ENCODE results near the gene NYNRIN.

NYNRIN gene

DNA sequence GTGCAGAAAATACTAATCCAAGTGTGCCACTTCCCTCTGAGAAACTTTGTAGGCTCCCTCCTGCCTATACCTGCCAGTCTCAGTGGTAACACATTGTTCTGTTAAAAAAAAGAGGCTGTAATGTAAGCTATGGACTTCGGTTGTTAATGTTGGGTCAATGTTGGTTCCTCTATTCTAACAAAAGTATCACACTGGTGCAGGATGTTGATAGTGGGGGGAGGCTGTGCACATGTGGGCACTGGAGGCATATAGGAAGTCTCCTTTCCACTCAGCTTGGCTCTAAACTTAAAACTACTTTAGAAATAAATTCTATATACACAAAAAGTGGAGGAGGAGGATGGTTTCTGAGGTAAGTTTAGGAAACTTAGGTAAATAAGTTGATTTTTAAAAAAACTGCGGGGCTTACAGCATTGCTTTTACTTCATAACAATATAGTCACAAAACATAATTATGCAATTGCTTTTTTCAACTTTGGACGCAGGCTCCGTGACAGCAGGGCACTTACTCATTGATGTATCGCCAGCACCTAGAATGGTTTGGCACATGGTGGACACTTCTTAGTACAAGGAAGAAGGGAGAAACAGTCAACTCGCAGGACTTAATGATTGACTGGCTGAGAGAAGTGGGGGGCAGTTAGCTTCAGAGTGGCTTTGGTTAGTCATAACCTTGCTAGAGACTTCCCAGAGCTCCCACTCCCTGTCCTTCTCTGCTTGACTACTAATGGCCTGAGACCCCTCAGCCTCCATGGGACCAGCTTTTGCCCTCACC lies 7.9 kb upstream of the NYNRIN start:
- no peak for TF ChIP-seq EZH2phosphoT487 (IDR thresholded peaks at IDR 0.05; ENCODE audit: borderline replicate concordance)
- TF ChIP-seq, protein P1, sequence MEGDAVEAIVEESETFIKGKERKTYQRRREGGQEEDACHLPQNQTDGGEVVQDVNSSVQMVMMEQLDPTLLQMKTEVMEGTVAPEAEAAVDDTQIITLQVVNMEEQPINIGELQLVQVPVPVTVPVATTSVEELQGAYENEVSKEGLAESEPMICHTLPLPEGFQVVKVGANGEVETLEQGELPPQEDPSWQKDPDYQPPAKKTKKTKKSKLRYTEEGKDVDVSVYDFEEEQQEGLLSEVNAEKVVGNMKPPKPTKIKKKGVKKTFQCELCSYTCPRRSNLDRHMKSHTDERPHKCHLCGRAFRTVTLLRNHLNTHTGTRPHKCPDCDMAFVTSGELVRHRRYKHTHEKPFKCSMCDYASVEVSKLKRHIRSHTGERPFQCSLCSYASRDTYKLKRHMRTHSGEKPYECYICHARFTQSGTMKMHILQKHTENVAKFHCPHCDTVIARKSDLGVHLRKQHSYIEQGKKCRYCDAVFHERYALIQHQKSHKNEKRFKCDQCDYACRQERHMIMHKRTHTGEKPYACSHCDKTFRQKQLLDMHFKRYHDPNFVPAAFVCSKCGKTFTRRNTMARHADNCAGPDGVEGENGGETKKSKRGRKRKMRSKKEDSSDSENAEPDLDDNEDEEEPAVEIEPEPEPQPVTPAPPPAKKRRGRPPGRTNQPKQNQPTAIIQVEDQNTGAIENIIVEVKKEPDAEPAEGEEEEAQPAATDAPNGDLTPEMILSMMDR (conservative IDR thresholded peaks at IDR 0.05; ENCODE audit: low read length), result no peak
- no peaks in the 10 kb centered on the region for H4K20me1 ChIP-seq (ENCODE audit: insufficient read depth, low read length, poor library complexity, severe bottlenecking)
- peaks cover 9% of the 10 kb centered on the region; the same call in 1 of the 2 replicates for H3F3A ChIP-seq (ENCODE audit: low read depth)
- no peaks in the 10 kb centered on the region for H3K9me2 ChIP-seq (replicated peaks; ENCODE audit: low read depth, low read length)
- peaks cover 47% of the 10 kb centered on the region for H3K4me1 ChIP-seq (ENCODE audit: insufficient read depth, low read length, poor library complexity, severe bottlenecking)
- no peaks in the 10 kb centered on the region for H3K36me3 ChIP-seq (ENCODE audit: insufficient read depth, low read length)
- peak overlapping the region; percentile 77 for H2AFZ ChIP-seq (ENCODE audit: low read length)
- no peaks in the 10 kb centered on the region for H3K79me2 ChIP-seq (ENCODE audit: insufficient read depth, low read length)
- H3K27me3 ChIP-seq (ENCODE audit: insufficient read depth, low read length, poor library complexity, severe bottlenecking), result no peaks in the 10 kb centered on the region
- no peaks in the 10 kb centered on the region for H3K9me3 ChIP-seq (ENCODE audit: insufficient read depth, low read depth, low read length)
- no peak overlapping the region for H3K4me2 ChIP-seq (ENCODE audit: low read depth, low read length, poor library complexity, severe bottlenecking)
- peak overlapping the region; percentile 34 for H3K9ac ChIP-seq (ENCODE audit: low read depth, low read length, poor library complexity, severe bottlenecking)
- no peak overlapping the region for H3K4me3 ChIP-seq (ENCODE audit: low read length, poor library complexity, severe bottlenecking)

DNA sequence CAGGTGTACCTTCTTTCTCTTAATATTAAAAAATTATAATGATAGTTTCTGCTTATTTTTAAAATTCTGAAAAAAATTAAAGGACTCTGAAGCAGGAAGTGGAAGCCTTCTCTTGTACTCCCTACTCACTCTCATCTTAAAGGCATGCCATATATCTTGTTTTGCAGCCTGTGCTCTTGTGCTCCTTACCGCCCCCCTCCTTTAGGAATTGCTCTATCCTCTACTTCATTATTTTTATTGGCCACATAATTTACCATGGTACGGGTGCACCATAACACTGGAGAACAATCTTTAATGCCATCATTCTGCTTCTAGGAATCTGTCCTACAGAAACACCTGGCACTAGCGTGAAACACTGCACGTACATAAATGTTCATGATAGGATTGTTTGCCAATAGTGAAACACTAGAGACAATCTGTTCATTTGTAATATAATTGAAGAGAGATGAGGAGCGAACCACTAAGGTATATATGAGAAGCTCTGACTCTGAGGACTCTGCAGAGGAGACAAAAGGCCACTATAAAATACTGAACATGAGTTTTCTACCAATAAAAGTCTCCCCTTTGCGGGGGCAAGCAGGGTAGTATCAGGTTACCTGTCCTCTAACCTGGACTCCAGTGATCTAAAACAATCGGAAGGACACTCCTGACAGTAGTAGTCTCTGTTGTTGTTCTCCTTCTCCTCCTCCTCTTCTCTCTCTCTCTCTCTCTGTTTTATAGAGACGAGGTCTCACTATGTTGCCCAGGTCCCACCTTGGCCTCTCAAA lies 6.3 kb upstream of the NYNRIN start:
- H3K4me2 ChIP-seq (ENCODE audit: low read depth, low read length, poor library complexity, severe bottlenecking), result no peak overlapping the region
- H3K9me2 ChIP-seq (replicated peaks; ENCODE audit: low read depth, low read length), result no peaks in the 10 kb centered on the region
- peak overlapping the region; percentile 37; the same call in 1 of the 2 replicates for H2AFZ ChIP-seq (ENCODE audit: low read length)
- H3K36me3 ChIP-seq (ENCODE audit: insufficient read depth, low read length), result no peaks in the 10 kb centered on the region
- peaks cover 12% of the 10 kb centered on the region; the same call in 1 of the 2 replicates for H3F3A ChIP-seq (ENCODE audit: low read depth)
- H4K20me1 ChIP-seq (ENCODE audit: insufficient read depth, low read length, poor library complexity, severe bottlenecking), result no peaks in the 10 kb centered on the region
- no peaks in the 10 kb centered on the region for H3K27me3 ChIP-seq (ENCODE audit: insufficient read depth, low read length, poor library complexity, severe bottlenecking)
- H3K9ac ChIP-seq (ENCODE audit: low read depth, low read length, poor library complexity, severe bottlenecking), result no peak overlapping the region
- no peaks in the 10 kb centered on the region for H3K9me3 ChIP-seq (ENCODE audit: insufficient read depth, low read depth, low read length)
- TF ChIP-seq, protein P1 (conservative IDR thresholded peaks at IDR 0.05; ENCODE audit: low read length), result peak; percentile 22
- no peak for TF ChIP-seq EZH2phosphoT487 (IDR thresholded peaks at IDR 0.05; ENCODE audit: borderline replicate concordance)
- H3K4me3 ChIP-seq (ENCODE audit: low read length, poor library complexity, severe bottlenecking), result no peak overlapping the region
- no peaks in the 10 kb centered on the region for H3K79me2 ChIP-seq (ENCODE audit: insufficient read depth, low read length)
- H3K4me1 ChIP-seq (ENCODE audit: insufficient read depth, low read length, poor library complexity, severe bottlenecking), result peaks cover 64% of the 10 kb centered on the region

DNA sequence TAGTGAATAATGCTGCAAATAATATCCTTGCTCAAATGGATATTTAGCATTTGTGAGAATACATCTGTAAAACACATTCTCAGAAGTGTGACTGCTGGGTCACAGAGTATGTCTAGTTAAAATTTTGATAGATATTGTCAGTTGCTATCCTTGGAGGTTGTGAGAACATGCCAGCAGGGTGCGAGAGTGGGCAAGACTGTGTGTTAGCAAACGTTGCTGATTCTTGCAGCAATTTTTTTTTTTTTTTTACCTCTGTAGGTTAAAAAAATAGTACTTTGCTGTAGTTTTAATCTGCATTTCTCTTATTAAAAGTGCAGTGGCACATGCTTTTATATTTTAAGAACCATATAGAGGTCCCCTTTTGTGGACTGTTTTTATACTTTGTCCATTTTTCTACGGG lies 4.5 kb upstream of the NYNRIN start:
- H3K9ac ChIP-seq (ENCODE audit: low read depth, low read length, poor library complexity, severe bottlenecking), result peak overlapping the region; percentile 65
- peaks cover 74% of the 10 kb centered on the region for H3K4me1 ChIP-seq (ENCODE audit: insufficient read depth, low read length, poor library complexity, severe bottlenecking)
- H3K4me2 ChIP-seq (ENCODE audit: low read depth, low read length, poor library complexity, severe bottlenecking), result peak overlapping the region; percentile 54
- H3K36me3 ChIP-seq (ENCODE audit: insufficient read depth, low read length), result no peaks in the 10 kb centered on the region
- H3F3A ChIP-seq (ENCODE audit: low read depth), result peaks cover 12% of the 10 kb centered on the region; the same call in 1 of the 2 replicates
- peaks cover 3% of the 10 kb centered on the region for H3K79me2 ChIP-seq (ENCODE audit: insufficient read depth, low read length)
- no peaks in the 10 kb centered on the region for H3K27me3 ChIP-seq (ENCODE audit: insufficient read depth, low read length, poor library complexity, severe bottlenecking)
- no peak overlapping the region for H3K4me3 ChIP-seq (ENCODE audit: low read length, poor library complexity, severe bottlenecking)
- H3K9me3 ChIP-seq (ENCODE audit: insufficient read depth, low read depth, low read length), result no peaks in the 10 kb centered on the region
- no peaks in the 10 kb centered on the region for H3K9me2 ChIP-seq (replicated peaks; ENCODE audit: low read depth, low read length)
- no peaks in the 10 kb centered on the region for H4K20me1 ChIP-seq (ENCODE audit: insufficient read depth, low read length, poor library complexity, severe bottlenecking)
- TF ChIP-seq, protein P1 (conservative IDR thresholded peaks at IDR 0.05; ENCODE audit: low read length), result peak; percentile 67
- TF ChIP-seq EZH2phosphoT487 (IDR thresholded peaks at IDR 0.05; ENCODE audit: borderline replicate concordance), result no peak
- peak overlapping the region; percentile 52; the same call in 1 of the 2 replicates for H2AFZ ChIP-seq (ENCODE audit: low read length)

Data from Loucy (cell line).